SHP77 (cell line): ENCODE measurements around the gene CSNK1E.
"Not testable (repeated sequence)": the region's sequence is repeated elsewhere in the genome, so short reads cannot be mapped to it uniquely, and the experiment has no call there.

ENCODE experiments used
- DNase-seq, 2 experiments: peaks; one replicate each; lab custom pipeline; 2025; lab: John Stamatoyannopoulos, UW

CSNK1E gene

GRCh38 chr22:38317122-38317994, at the start of gene CSNK1E:
TSS of gene CSNK1E (minus strand) at chr22:38317433. CDS start at chr22:38314157, 3,276 bp downstream.
- DNase-seq: peak; percentile 48 to 66

- DNase-seq: not testable (repeated sequence)
Observed at GRCh38 chr22:38365829-38366228, 48.6 kb upstream of the CSNK1E start.

- DNase-seq: not testable (repeated sequence)
Observed at GRCh38 chr22:38365174-38365573, 47.9 kb upstream of the CSNK1E start.

GRCh38 chr22:38360560-38360959, 43.3 kb upstream of the CSNK1E start:
- not testable (repeated sequence) for DNase-seq

- not testable (repeated sequence) for DNase-seq
Observed at GRCh38 chr22:38359817-38360216, 42.6 kb upstream of the CSNK1E start.

GRCh38 chr22:38357971-38358370, 40.7 kb upstream of the CSNK1E start:
- DNase-seq: not testable (repeated sequence)

GRCh38 chr22:38355275-38355674, 38.0 kb upstream of the CSNK1E start:
- DNase-seq: no peak

- no peak for DNase-seq
Observed at GRCh38 chr22:38353701-38354100, 36.5 kb upstream of the CSNK1E start.

- DNase-seq: peak; percentile 5 to 16
Observed at GRCh38 chr22:38353142-38353629, 36.0 kb upstream of the CSNK1E start.

- DNase-seq: no peak
Observed at GRCh38 chr22:38352436-38352835, 35.2 kb upstream of the CSNK1E start.

- no peak for DNase-seq
Observed at GRCh38 chr22:38350444-38351359, 33.5 kb upstream of the CSNK1E start.

GRCh38 chr22:38348751-38349496, 31.7 kb upstream of the CSNK1E start:
- no peak for DNase-seq

GRCh38 chr22:38347944-38348750, 30.9 kb upstream of the CSNK1E start:
- no peak for DNase-seq

- DNase-seq: no peak
Observed at GRCh38 chr22:38347181-38347943, 30.1 kb upstream of the CSNK1E start.

GRCh38 chr22:38346506-38346905, 29.3 kb upstream of the CSNK1E start:
- no peak for DNase-seq

GRCh38 chr22:38345782-38346181, 28.5 kb upstream of the CSNK1E start:
- DNase-seq: no peak

- DNase-seq: not testable (repeated sequence)
Observed at GRCh38 chr22:38339893-38340292, 22.7 kb upstream of the CSNK1E start.

GRCh38 chr22:38338772-38339379, 21.6 kb upstream of the CSNK1E start:
- peak in 1 of 2 experiments; percentile 9 for DNase-seq

GRCh38 chr22:38336699-38337098, 19.5 kb upstream of the CSNK1E start:
- DNase-seq: no peak

- DNase-seq: no peak
Observed at GRCh38 chr22:38335077-38335476, 17.8 kb upstream of the CSNK1E start.
